GM18517 (cell line): Measurements from ENCODE around the gene LRRC25.
A peak's percentile ranks its signal among the peaks of the same experiment; 100 is the strongest.
"Not testable (repeated sequence)": the region's sequence is repeated elsewhere in the genome, so short reads cannot be mapped to it uniquely, and the experiment has no call there.

Experiments used
- ATAC-seq: cut with Tn5 transposase; IDR thresholded peaks from one replicate; pipeline ENCODE4 v1.9.1; 2021; ENCODE audit warnings: mild to moderate bottlenecking, moderate library complexity; ENCODE audit not compliant: unreplicated experiment

The LRRC25 gene

DNA sequence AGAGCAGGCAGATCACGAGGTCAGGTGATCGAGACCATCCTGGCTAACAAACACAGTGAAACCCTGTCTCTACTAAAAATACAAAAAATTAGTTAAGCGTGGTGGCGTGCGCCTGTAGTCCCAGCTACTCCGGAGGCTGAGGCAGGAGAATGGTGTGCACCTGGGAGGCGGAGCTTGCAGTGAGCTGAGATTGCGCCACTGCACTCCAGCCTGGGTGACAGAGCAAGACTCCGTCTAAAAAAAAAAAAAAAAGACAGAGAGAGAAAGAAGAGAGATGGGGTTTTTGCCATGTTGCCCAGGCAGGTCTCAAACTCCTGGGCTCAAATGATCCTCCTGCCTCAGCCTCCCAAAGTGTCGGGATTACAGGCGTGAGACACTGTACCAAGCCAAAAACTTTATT lies 8.3 kb upstream of the LRRC25 start:
- not testable (repeated sequence) for ATAC-seq

DNA sequence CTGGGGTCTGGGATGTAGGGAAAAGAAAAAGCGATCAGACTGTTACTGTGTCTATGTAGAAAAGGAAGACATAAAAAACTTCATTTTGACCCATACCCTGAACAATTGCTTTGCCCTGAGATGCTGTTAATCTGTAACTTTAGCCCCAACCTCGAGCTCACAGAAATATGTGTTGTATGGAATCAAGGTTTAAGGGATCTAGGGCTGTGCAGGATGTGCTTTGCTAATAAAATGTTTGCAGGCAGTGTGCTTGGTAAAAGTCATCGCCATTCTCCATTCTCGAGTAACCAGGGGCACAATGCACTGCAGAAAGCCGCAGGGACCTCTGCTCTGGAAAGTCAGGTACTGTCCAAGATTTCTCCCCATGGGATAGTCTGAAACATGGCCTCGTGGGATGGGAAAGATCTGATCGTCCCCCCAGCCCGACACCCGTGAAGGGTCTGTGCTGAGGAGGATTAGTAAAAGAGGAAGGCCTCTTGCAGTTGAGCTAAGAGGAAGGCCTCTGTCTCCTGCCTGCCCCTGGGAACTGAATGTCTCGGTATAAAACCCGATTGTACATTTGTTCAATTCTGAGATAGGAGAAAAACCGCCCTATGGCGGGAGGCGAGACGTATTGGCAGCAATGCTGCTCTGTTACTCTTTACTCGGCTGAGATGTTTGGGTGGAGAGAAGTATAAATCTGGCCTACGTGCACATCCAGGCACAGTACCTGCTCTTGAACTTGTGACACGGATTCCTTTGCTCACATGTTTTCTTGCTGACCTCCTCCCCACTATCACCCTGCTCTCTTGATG lies 5.2 kb upstream of the LRRC25 start:
- ATAC-seq = not testable (repeated sequence)

DNA sequence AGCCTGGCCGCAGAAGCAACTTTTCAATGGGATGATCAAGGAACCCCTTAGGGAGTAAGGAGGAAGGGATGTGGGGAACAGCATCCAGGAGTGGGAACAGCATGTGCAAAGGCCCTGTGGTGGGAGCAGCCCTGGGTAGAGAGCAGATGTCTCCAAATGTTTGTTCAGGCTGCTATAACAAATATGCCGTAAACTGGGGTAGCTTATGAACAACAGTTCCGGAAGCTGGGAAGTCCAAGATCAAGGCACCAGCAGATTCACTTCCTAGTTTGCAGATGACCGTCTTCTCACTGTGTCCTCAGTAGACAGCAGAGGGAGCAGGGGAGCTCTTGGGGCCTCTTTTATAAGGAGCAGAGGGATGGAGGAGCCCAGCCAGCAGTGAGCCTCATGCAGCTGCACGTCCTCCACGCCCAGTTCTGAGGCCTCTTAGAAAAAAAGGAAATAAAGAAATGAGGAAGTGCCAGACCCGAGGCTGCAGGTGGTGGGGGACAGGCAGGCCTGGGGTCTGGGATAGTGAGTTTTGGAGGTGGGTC lies 4.2 kb upstream of the LRRC25 start:
- ATAC-seq = no peak

DNA sequence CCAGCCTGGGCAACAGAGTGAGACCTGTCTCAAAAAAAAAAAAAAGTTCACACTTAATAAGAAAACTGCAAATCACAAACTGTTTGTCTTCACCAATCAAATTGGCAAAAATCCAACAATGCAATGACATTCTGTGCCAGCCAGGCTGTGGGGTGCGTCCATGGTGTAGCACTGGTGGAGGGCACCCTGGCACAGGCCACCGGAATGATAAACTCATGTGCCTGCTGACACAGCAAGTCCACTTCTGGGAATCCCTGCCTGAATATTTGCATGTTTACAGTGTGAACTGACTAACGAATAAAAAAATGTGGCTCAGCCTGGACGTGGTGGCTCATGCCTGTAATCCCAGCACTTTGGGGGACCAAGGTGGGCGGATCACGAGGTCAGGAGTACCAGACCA lies 1.6 kb upstream of the LRRC25 start:
- ATAC-seq = no peak

DNA sequence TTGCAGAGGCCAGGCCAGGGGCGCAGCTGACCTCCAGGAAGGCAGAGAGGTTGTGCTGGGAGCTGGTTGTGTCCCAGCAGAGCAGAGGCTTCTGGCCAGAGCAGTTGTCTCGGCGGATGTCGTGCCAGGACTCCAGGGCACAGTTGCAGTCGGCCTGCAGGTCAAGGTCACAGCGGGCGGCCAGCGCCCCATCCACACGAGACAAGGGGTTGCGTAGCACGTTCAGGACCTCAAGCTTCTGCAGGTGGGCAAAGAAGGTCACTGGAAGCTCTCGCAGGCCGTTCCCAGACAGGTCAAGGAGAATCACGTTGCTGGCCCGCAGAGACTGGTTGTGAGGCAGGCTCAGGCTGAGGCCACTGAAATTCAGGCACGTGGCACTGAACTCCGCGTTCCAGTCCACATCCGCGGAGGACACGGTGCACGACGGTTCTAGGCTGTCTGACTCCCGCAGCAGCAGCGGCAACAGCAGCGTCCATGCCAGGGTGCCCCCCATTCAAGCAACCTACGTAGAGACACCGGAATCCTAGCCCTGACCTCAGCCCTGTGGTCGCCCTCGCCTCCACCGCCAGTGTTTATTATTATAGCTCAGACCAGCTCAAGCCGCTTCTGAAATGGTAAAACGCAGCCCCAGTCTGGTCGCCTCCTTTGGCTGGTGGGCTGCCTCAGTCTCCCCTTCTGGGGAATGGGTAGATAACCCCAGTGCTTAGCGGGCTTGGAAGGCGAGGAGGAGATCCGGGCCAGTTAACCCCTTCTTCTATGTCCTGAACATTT lies 766 bp downstream of the LRRC25 start:
- ATAC-seq = no peak

DNA sequence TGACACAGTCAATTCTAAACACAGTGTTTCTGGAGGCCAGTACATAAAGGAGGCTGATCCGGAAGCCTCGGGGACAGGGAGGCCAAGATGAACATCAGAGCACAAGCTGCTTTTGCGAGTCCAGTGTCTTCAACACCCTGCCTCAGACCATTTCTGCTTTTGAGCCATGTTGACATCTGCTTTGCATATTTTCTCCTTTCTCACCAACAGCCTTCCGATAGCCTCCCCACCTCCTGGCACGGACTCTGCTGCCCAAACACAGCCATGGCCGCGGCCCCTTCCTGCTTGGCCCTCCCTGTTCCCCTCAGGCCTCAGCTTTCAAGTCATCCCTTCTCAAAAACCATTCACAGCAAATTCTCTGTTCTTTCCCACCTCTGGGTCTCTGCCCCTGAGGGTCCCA lies 3.6 kb downstream of the LRRC25 start:
- no peak for ATAC-seq

DNA sequence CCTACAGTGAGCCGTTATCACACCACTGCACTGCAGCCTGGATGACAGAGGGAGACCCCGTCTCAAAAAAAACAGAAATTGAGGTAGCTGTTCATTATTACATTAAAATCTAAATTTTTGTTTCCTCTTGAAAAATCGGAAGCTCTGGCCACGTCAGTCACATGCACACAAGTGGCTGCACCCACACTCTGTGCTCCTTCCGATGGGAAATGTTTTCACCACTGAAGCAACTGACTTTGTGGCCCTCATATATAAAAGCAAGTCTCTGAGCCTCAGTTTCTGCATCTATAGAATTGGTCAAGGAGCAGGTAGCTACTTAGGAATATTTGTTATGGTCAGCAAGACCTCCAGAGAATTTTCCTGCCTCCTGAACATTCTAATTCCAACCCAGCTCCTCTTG lies 4.5 kb downstream of the LRRC25 start:
- no peak for ATAC-seq

DNA sequence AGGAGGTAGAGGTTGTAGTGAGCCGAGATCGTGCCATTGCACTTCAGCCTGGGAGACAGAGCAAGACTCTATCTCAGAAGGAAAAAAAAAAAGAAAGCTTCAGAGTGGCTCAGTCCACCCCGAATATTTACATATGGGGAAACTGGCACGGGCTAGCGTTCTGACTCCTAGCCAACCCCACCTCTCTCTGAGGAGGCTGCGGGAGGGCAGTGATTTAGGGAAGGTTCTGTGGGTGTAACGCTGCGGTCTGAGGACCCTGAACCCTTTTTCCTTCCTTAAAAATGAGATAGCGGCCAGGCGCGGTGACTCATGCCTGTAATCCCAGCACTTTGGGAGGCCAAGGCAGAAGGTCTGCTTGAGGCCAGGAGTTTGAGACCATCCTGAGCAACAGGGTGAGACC lies 5.0 kb downstream of the LRRC25 start:
- no peak for ATAC-seq

DNA sequence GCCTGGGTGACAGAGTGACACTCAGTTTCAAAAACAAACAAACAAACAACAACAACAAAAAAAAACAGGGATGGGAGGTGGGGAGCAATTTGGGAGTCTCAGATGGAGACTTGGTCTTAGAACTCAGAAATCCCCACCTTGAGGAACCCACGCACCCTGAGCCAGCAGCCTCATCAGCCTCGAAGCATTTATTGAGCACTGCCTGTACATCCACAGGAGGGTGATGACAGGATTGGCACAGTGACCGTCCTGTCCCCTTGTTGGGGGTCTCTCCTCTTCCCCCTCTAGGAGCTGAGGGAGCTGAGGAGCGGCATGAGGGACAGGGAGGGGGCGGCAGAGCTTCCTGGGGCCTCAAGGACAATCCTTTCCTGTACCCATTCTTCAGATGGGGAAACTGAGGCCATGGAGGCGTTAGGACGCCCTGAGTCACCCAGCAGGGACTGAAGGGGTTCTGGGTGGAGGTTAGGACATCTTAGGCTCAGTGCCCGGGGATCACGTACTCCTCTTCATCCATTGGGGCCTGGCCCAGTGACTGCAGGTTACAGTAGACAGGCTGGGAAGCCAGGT lies 5.8 kb downstream of the LRRC25 start:
- ATAC-seq = no peak

DNA sequence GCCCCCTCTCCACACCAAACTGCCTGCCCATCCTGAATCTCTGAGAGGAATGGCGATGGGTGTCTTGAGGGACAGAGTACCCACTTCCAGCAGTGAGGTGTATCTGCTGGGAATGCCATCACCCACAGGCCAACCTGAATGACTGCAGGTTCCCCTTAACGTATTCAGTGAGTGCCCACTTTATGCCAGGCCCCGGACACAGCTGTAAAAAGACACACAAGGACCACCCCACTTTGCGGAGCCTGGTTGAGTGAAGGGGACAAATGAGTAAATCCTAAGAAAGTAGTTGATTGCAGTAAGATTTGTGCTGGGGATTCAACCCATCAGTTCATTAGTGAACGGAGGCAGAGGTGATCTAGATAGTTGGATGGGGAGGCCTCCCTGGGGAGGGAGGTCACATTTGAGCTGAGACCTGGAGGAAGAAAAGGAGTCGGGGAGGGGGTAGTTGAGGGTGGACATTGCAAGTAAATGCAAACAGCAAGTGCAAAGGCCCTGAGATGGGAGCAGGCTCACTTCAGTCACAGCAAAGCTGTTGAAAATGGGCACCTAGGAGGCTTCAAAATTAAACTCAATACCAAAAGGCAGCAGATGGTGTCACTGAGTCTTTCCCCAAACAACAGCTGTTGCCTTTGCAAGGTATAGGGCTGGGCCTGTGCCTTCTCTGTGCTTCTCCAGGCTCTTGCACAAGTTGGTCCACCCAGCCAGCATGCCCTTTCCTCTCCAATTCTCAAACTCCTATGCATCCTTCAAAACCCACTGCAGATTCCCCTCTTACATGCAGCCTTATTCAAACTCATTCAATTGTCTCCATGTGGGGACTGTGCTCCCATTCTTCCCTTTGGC lies 7.1 kb downstream of the LRRC25 start:
- ATAC-seq = no peak

DNA sequence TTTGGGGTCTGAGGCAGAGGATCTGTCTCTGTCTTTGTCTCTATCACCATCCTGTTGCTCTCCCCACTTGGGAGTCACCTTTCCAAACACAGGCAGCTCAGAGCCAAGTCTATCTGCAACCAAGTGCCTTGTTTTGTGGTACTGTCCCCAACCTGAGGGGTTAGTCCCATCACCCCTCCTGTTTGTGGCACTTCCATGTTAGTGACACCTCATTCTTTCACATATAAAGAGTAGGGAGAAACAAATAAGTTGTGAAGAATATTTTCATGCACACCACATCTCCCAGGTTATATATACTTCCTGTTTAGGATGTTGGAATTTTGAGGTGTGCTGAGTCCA lies 7.7 kb downstream of the LRRC25 start:
- ATAC-seq = no peak

DNA sequence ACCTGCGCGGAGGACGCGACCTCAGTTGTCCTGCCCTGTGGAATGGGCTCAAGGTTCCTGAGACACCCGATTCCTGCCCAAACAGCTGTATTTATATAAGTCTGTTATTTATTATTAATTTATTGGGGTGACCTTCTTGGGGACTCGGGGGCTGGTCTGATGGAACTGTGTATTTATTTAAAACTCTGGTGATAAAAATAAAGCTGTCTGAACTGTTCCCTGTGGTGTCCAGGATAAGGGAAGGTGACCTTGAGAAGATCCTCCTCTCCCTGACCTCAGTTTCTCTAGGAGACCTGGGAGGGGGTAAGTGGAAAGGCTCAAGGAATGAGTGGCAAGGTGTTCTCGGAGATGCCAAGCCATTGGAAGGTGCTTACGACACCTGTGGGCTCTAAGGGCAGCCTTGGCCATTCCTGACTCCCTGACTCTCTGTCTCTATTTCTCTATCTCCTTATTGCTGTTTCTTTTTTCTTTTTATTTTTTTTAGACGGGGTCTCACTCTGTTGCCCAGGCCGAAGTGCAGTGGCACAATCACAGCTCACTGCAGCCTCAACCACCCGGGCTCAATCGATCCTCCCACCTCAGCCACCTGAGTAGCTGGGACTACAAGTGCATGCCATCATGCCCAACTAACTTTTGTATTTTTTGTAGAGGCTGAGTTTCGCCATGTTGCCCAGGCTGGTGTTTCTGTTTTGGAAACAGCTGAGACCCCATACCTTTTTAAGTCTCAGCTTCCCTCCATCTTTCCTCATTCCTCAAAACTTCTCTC lies 8.3 kb downstream of the LRRC25 start:
- ATAC-seq = no peak

DNA sequence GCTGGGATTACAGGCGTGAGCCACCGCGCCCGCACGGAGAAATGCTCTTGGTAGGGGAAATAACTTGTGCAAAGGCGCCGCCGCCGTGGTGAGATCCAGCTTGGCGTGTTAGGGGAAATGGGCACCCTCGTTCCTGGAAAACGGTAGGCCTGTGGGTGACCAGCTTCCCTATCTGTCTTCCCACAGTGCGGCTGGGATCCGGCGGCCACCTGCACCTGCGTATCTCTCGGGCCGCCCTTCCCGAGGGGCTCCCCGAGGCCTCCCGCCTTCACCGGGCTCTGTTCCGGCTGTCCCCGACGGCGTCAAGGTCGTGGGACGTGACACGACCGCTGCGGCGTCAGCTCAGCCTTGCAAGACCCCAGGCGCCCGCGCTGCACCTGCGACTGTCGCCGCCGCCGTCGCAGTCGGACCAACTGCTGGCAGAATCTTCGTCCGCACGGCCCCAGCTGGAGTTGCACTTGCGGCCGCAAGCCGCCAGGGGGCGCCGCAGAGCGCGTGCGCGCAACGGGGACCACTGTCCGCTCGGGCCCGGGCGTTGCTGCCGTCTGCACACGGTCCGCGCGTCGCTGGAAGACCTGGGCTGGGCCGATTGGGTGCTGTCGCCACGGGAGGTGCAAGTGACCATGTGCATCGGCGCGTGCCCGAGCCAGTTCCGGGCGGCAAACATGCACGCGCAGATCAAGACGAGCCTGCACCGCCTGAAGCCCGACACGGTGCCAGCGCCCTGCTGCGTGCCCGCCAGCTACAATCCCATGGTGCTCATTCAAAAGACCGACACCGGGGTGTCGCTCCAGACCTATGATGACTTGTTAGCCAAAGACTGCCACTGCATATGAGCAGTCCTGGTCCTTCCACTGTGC lies 9.1 kb downstream of the LRRC25 start:
- peak; percentile 50 for ATAC-seq

DNA sequence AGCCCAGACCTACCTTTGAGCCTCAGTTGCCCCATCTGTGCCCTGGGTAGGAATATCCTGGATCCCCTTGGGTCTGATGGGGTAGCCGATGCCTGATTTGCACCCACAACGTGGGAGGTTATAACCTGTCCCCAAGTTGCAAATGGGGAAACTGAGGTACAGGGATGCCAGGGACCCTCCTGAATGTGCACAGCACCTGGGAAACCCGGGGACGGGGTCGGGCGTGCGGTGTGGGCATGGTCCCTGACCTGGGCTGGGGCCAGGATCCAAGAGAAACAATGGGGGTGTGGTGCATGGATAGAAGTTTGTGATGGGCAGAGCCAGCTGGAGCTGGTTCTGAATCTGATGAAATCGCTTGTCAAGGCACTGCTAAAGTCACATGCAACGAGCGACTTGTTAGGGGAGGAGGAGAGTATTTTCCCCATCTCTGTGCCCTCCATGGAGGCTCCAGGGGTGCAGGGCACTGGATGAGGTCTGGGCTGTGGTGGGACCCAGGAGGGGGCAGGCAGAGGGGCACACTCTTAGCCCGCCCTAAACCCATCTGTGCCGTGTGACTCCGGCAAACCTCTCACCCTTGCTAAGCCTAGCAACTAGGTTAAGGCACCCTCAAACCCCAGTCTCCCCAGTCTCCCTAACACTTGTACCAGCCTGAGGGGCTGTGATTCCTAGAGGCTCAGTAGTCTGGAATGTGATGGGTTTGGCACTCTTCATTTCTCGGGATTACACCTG lies 10.7 kb downstream of the LRRC25 start:
- no peak for ATAC-seq

DNA sequence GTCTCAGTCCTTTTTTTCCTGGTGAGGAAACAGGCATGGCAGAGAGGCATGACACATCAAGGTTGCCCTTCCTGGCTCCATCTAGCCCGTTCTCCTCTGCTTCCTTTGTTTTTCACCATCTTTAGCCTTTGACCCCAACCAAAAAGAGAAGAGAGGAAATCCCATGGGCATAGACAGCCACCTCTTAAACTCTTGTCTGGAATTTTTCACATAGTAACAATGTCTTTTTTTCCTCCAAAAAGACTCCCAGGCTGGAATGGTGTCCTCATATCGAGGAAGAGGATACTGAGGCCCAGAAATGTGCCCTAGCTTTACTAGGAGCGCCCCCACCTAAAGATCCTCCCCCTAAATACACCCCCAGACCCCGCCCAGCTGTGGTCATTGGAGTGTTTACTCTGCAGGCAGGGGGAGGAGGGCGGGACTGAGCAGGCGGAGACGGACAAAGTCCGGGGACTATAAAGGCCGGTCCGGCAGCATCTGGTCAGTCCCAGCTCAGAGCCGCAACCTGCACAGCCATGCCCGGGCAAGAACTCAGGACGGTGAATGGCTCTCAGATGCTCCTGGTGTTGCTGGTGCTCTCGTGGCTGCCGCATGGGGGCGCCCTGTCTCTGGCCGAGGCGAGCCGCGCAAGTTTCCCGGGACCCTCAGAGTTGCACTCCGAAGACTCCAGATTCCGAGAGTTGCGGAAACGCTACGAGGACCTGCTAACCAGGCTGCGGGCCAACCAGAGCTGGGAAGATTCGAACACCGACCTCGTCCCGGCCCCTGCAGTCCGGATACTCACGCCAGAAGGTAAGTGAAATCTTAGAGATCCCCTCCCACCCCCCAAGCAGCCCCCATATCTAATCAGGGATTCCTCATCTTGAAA lies 11.5 kb downstream of the LRRC25 start, which contains the start of gene GDF15:
Gene GDF15 (plus strand): TSS at position 484 of the 868 bp plus-strand sequence. CDS start 32 bp downstream, at position 516.
- ATAC-seq = no peak

DNA sequence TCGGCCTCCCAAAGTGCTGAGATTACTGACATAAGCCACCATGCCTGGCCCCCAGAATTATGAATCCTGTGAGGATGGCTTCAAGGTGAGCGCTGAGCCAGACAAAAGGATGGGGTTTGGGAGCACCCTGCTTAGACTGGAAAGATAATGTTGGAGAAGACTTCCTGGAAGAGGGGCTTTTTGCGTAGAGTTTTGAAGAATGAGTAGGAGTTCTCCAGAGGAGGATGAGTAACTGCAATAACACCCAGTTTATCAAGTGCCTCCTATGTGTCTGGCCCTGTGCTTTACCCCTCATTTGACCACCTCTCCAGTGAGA lies 12.1 kb downstream of the LRRC25 start:
- ATAC-seq = no peak

DNA sequence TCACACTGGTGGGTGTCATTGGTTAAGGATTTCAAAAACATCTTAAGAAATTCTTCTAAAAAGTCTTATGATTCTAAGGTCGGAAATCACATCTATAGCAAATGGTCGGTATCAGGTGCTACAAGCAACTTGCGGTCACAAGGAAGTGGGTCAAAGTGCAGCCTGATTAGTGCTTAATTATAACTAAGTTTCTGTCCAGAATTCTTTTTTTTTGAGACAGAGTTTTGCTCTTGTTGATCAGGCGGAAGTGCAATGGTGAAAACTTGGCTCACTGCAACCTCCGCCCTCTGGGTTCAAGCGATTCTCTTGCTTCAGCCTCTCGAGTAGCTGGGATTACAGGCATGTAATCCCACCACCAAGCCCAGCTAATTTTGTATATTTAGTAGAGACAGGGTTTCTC lies 12.6 kb downstream of the LRRC25 start:
- ATAC-seq = no peak

DNA sequence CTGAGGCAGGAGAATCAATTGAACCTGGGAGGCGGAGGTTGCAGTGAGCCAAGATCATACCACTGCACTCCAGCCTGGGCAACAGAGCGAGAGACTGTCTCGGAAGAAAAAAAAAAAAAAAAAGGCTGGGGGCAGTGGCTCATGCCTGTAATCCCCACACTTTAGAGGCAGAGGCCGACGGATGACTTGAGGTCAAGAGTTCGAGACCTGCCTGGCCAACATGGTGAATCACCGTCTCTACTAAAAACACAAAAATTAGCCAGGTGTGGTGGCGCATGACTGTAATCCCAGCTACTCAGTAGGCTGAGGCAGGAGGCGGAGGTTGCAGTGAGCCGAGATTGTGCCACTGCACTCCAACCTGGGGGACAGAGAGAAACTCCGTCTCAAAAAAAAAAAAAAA lies 13.8 kb downstream of the LRRC25 start:
- ATAC-seq = not testable (repeated sequence)
